Naive B cell (primary cell): ENCODE data around the gene DMBT1. TPM values are rescaled to one million over a fixed set of nuclear protein-coding genes. Genes with fewer than 3 reads are reported as not detected.

Experiments used
- ATAC-seq, 2 donors: fragments of 150-1000 bp; cut with Tn5 transposase; 2 replicates each; pipeline ENCODE4 v1.10.0; 2021; ENCODE audit warnings: low read depth in 2 of 2, mild to moderate bottlenecking in 2 of 2, moderate library complexity in 2 of 2
- DNase-seq: peaks from one replicate; pipeline ENCODE4 v3.0.0; 2022
- H3K27ac Mint-ChIP-seq, 6 donors: one replicate each; pipeline ENCODE4 v1.8.0; 2020 to 2022; ENCODE audit warnings: mild to moderate bottlenecking in 6 of 6, mixed read lengths in 6 of 6, moderate library complexity in 5 of 6, inconsistent platforms in 2 of 6
- H3K27me3 Mint-ChIP-seq, 3 donors: one replicate each; pipeline ENCODE4 v1.8.0; 2021 to 2022; ENCODE audit warnings: mixed read lengths in 3 of 3, mild to moderate bottlenecking in 1 of 3
- H3K36me3 Mint-ChIP-seq, 2 donors: one replicate each; pipeline ENCODE4 v1.8.0; 2020 to 2022; ENCODE audit warnings: mixed read lengths in 2 of 2, inconsistent platforms in 1 of 2, mild to moderate bottlenecking in 1 of 2
- H3K4me1 Mint-ChIP-seq, 3 donors: one replicate each; pipeline ENCODE4 v1.8.0; 2020 to 2022; ENCODE audit warnings: mixed read lengths in 3 of 3, inconsistent platforms in 1 of 3, mild to moderate bottlenecking in 1 of 3, moderate library complexity in 1 of 3
- H3K4me3 Mint-ChIP-seq, 8 donors: one replicate each; pipeline ENCODE4 v1.8.0; 2020 to 2022; ENCODE audit warnings: mild to moderate bottlenecking in 8 of 8, mixed read lengths in 8 of 8, moderate library complexity in 8 of 8, inconsistent platforms in 2 of 8
- H3K9me3 Mint-ChIP-seq, 7 donors: one replicate each; pipeline ENCODE4 v1.8.0; 2020 to 2022; ENCODE audit warnings: mixed read lengths in 7 of 7, mild to moderate bottlenecking in 5 of 7, inconsistent platforms in 2 of 7, moderate library complexity in 1 of 7
- polyA plus RNA-seq, 6 donors: library from polyadenylated mRNA; unstranded; fragments of 300-500 nt; fragmentation: Illumina TruSeq; gene quantifications; one replicate each; pipeline ENCODE4 v1.2.3, GENCODE V29; 2021; ENCODE audit warnings: low read depth in 6 of 6

Gene DMBT1
- polyA plus RNA-seq, 6 donors from 2014 or later, result not detected

DNA sequence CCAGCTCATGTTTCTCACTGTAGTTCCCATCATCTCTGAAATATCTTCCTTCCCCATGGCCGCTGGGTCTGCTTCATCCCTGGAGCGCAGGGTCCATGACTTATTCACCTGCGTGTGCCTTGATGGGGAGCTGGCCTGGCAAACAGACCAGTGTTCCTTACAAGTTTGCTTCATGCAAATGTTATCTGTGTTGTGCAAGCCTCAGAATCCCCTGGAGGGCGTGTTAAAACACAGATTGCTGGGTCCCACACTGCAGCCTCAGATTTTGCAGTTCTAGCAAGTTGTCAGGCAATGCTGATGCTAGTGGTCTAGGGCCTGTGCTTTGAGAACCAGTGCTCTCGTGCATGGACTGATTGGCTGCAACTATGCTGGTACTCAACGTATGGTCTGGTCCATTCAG, 7.2 kb upstream of the DMBT1 start:
- H3K36me3 Mint-ChIP-seq, result peaks cover 0 to 7% of the 10 kb centered on the region in 2 donors
- H3K27me3 Mint-ChIP-seq, result peaks cover 25 to 46% (median 32%) of the 10 kb centered on the region in 3 donors
- H3K4me1 Mint-ChIP-seq, result no peaks in the 10 kb centered on the region
- H3K4me3 Mint-ChIP-seq, result no peak overlapping the region
- peak overlapping the region in 1 of 6 donors; percentile 83 for H3K27ac Mint-ChIP-seq
- DNase-seq, result no peak
- H3K9me3 Mint-ChIP-seq, result peaks cover 0 to 5% (median 4%) of the 10 kb centered on the region in 7 donors
- no peak for ATAC-seq

DNA sequence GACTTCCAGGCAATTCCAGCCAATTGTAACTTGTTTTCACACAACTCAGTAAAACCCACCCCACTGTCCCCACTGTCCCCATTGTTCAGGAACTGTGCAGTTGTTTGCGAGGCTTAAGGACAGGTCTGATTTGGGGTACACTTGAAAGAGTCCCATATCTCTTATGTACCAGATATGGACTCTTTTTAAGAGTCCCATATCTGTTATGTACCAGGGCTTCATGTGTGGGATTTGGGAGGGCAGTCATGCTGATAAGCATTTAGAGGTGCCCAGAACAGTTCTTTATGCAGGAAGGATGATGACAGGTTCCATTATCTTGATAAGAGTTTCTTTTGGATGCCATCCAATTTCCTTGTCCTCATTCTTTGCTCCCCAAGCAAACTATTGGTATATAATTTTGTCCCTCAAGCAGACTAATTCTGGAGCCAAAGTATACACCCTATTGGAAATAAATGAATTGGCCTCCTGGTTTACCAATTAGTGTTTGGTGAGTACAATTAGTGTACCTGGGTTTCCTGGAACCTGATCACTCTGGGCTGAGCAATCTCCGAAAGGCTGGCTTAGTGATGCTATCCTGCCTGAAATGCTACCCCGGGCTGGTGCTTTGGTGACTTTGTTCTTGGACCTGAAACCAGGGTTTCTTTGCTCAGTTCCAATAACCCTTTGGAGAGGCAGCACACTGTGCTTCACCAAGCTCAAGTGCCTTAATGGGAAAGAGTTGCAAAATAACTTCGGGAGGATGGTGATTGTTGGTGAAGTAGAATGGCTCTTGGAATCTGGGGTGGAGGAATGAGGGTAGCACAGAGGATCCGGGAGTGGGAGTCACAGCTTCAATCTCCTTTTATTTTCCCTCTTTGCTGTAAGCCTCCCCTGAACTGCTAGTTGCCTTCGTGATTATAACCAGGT, 6.2 kb upstream of the DMBT1 start:
- Mint-ChIP-seq H3K4me3 (no peak overlapping the region), H3K9me3 (peaks cover 2 to 5% (median 4%) of the 10 kb centered on the region in 7 donors), H3K4me1 (no peaks in the 10 kb centered on the region), H3K27ac (peak overlapping the region in 1 of 6 donors; percentile 43), H3K27me3 (peaks cover 36 to 44% (median 41%) of the 10 kb centered on the region in 3 donors), H3K36me3 (peaks cover 4 to 7% of the 10 kb centered on the region in 2 donors)
- no peak for DNase-seq
- ATAC-seq, result no peak

DNA sequence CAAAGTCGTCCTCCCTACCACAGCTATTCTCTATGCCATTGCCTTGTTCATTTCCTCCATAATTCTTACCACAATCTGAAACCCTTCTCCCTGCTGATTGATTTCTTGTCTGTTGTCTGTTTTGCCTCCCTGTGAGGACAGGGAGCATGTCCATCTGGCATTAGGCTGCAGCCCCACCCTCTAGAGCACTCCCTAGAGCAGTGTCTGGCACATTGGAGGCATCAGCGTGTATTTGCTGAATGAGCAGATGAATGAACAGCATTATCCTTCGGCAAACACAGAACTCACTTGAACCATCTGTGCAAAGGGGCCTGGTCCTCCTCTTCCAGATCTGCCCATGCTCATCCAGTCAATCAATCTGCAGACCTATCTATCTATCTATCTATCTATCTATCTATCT, 5.1 kb upstream of the DMBT1 start:
- DNase-seq (no peak), ATAC-seq (no peak)
- Mint-ChIP-seq H3K27ac (no peak overlapping the region), H3K36me3 (peaks cover 4 to 7% of the 10 kb centered on the region in 2 donors), H3K4me3 (no peak overlapping the region), H3K9me3 (peaks cover 2 to 5% (median 4%) of the 10 kb centered on the region in 7 donors), H3K27me3 (peaks cover 35 to 46% (median 42%) of the 10 kb centered on the region in 3 donors), H3K4me1 (no peaks in the 10 kb centered on the region)

DNA sequence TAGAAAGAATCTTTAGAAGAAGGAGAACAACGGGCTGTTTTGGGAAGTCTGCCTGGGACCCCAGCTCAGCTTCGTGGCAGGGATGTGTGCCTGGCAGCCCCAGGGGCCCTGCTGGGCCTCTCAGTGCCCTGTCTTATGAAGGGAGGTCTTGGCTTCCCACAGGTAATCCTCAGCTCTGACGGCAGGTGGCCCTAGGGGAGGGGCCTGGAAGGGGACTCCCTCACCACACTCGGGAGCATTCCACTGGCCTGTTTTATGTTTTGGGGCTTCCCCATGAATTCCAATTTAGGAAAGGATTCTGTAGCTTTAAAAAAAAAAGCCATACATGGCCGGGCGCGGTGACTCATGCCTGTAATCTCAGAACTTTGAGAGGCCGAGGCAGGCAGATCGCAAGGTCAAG, 3.0 kb upstream of the DMBT1 start:
- Mint-ChIP-seq H3K4me3 (no peak overlapping the region), H3K27ac (no peak overlapping the region), H3K27me3 (peaks cover 47 to 49% (median 49%) of the 10 kb centered on the region in 3 donors), H3K9me3 (peaks cover 2 to 5% (median 4%) of the 10 kb centered on the region in 7 donors), H3K4me1 (no peaks in the 10 kb centered on the region), H3K36me3 (peaks cover 4 to 7% of the 10 kb centered on the region in 2 donors)
- ATAC-seq (no peak), DNase-seq (no peak)

DNA sequence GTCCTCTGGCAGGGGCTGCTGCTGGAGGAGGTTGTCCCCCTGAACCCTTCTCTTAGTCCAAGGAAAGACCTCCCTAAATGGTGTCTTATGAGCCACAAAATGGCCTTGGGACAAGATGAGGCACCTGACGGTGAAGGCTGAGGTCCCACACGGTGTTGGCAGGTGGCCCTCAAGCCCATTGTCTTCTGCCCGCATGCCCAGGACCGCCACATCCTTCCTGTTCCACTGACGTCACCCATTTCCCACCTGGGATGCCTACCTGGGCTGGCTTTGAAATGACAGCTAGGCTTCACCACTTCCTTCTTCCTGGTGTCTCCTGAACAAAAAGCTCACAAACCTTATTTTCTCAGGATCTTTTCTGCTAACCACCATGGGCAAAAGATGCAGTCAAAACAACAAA, 2.1 kb upstream of the DMBT1 start:
- DNase-seq, result no peak
- Mint-ChIP-seq H3K27ac (no peak overlapping the region), H3K36me3 (peaks cover 4 to 7% of the 10 kb centered on the region in 2 donors), H3K27me3 (peaks cover 41 to 53% (median 49%) of the 10 kb centered on the region in 3 donors), H3K4me1 (no peaks in the 10 kb centered on the region), H3K9me3 (peaks cover 2 to 5% (median 4%) of the 10 kb centered on the region in 7 donors), H3K4me3 (no peak overlapping the region)
- no peak for ATAC-seq

DNA sequence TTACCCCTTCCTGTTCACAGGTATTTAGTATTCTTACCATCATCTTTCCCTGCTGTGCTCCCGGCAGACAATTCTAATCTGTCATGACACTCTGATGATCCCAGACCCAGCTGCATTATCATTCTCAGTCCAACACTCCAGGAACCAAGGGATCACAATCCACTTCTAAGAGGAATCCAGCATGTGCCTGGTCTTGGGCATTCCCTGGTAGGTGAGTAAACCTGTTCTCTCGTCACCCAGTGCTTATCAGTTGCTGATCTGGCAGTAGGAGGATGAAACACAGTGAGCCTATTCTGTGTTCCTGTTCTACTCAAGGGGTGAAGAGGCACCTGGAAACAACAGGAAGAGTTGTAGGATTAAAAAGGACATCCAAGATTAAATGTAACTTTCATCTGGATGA, 1.3 kb upstream of the DMBT1 start:
- Mint-ChIP-seq H3K4me3 (no peak overlapping the region), H3K27ac (peak overlapping the region in 1 of 6 donors; percentile 22), H3K4me1 (no peaks in the 10 kb centered on the region), H3K9me3 (peaks cover 2 to 5% (median 4%) of the 10 kb centered on the region in 7 donors), H3K36me3 (peaks cover 4 to 7% of the 10 kb centered on the region in 2 donors), H3K27me3 (peaks cover 45 to 52% (median 49%) of the 10 kb centered on the region in 3 donors)
- ATAC-seq (no peak), DNase-seq (no peak)

DNA sequence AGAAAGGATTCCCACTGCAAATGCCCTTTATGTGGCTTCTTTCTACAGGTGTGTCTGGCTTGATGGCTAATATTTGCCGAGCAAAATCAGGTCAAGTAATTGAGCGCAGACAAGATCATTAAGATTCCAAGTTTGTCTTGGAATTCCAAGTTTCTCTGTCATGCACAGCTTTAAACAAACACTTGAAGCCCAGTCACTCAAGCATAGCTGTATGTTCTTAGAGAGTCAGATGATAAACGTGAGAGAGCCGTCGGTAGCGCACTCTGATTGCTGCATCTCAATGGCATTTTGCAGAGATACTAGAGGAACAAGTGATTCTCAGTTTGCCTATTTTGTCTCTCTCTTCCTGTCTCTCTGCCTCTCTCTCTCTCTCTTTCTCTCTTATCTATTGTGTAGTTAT, 658 bp downstream of the DMBT1 start:
- ATAC-seq (no peak), DNase-seq (no peak)
- no peak overlapping the region for H3K4me3 Mint-ChIP-seq
- no peaks in the 10 kb centered on the region for H3K4me1 Mint-ChIP-seq
- H3K36me3 Mint-ChIP-seq, result peaks cover 3 to 4% of the 10 kb centered on the region in 2 donors
- no peak overlapping the region for H3K27ac Mint-ChIP-seq
- H3K9me3 Mint-ChIP-seq, result peaks cover under 1 to 4% (median 2%) of the 10 kb centered on the region in 7 donors
- H3K27me3 Mint-ChIP-seq, result peaks cover 34 to 48% (median 37%) of the 10 kb centered on the region in 3 donors

DNA sequence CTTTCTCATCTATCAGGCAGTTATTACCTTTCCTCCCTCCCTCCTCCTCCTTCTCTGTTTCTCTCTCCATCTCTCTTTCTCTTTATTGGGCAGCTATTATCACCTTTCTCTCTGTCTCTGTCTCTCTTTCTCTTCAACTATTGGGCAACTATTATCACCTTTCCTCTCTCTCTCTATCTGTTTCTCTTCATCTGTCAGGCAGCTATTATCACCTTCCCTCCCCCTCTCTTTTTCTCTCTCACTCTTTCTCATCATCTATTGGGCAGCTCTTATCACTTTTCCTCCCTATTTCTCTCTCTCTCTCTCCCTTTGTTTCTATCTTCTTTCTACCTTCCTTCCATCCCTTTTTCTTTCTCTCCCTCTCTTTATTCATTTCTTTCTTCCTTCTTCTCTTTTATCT, 1.2 kb downstream of the DMBT1 start:
- no peak overlapping the region for H3K27ac Mint-ChIP-seq
- H3K9me3 Mint-ChIP-seq, result peaks cover 0 to 4% (median 0%) of the 10 kb centered on the region in 7 donors
- ATAC-seq (no peak), DNase-seq (no peak)
- H3K36me3 Mint-ChIP-seq, result peaks cover 0 to 4% of the 10 kb centered on the region in 2 donors
- H3K4me1 Mint-ChIP-seq, result no peaks in the 10 kb centered on the region
- no peak overlapping the region for H3K4me3 Mint-ChIP-seq
- H3K27me3 Mint-ChIP-seq, result peaks cover 28 to 48% (median 32%) of the 10 kb centered on the region in 3 donors

DNA sequence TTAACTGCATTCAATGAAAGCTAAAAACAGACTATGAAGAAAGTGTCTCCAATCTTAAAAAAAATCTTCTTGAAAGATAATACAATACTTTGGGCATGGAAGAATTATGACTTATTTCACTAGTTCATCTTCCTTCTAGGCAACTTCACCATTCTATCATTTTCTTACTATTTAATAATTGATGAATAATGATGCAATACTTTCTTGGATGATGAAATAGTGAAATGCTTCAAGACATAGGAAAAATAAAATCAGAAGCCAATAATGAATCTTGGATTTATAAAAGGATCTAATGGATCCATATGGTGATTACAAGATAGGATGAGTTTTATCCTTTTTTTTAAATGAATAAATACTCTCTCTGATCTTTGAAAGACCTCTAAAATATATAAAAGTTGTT, 4.4 kb downstream of the DMBT1 start:
- Mint-ChIP-seq H3K27me3 (peaks cover 24 to 40% (median 37%) of the 10 kb centered on the region in 3 donors), H3K27ac (no peak overlapping the region), H3K4me3 (no peak overlapping the region), H3K4me1 (no peaks in the 10 kb centered on the region), H3K9me3 (peaks cover 0 to 2% (median 0%) of the 10 kb centered on the region in 7 donors), H3K36me3 (no peaks in the 10 kb centered on the region)
- DNase-seq (no peak), ATAC-seq (no peak)

DNA sequence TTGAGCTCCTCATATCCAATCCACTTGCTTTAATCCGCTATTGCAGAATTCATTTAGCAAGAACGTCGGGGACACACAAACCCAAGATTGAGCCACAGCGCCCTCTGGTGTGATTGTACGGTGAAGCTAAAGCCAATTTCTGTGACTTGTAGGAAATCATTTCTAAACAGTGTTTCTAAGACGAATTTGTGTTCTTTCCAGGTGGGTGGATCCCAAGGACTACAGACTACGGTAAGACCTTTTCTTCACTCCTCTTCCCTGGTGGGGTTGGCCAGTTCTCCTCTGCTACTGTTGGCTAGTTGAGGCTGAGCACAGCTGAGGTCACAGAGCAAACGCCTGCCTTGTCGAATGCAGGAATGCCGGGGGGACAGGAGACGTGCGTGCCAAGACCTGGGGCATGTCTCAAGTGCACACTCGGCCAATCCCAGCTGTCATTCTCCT, 5.2 kb downstream of the DMBT1 start:
- H3K27ac Mint-ChIP-seq, result no peak overlapping the region
- H3K4me3 Mint-ChIP-seq, result no peak overlapping the region
- peaks cover 24 to 37% (median 34%) of the 10 kb centered on the region in 3 donors for H3K27me3 Mint-ChIP-seq
- ATAC-seq, result no peak
- no peaks in the 10 kb centered on the region for H3K36me3 Mint-ChIP-seq
- peaks cover 0 to 2% (median 0%) of the 10 kb centered on the region in 7 donors for H3K9me3 Mint-ChIP-seq
- peak; percentile 31 for DNase-seq
- H3K4me1 Mint-ChIP-seq, result no peaks in the 10 kb centered on the region

DNA sequence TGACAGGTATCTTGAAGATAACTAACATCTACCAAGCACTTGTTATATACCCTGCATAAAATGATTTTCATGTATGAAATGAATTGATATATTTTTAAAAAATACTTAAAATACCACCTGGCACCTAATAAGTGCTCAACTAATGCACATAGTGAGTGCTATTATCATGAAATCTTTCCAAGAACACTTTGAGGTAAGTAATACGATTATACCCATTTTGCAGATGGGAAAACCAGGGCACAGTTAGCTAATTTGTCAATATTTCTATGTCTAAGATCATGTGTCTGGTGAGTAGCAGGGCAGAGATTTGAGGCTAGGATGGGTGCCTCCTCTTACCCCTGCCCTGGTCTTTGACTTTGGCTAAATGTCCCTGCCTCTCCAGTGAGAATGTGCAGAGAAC, 6.1 kb downstream of the DMBT1 start:
- Mint-ChIP-seq H3K4me3 (no peak overlapping the region), H3K9me3 (peaks cover 0 to 2% (median 0%) of the 10 kb centered on the region in 7 donors), H3K27ac (no peak overlapping the region), H3K4me1 (no peaks in the 10 kb centered on the region), H3K27me3 (peaks cover 18 to 31% (median 26%) of the 10 kb centered on the region in 3 donors), H3K36me3 (no peaks in the 10 kb centered on the region)
- DNase-seq (no peak), ATAC-seq (no peak)

DNA sequence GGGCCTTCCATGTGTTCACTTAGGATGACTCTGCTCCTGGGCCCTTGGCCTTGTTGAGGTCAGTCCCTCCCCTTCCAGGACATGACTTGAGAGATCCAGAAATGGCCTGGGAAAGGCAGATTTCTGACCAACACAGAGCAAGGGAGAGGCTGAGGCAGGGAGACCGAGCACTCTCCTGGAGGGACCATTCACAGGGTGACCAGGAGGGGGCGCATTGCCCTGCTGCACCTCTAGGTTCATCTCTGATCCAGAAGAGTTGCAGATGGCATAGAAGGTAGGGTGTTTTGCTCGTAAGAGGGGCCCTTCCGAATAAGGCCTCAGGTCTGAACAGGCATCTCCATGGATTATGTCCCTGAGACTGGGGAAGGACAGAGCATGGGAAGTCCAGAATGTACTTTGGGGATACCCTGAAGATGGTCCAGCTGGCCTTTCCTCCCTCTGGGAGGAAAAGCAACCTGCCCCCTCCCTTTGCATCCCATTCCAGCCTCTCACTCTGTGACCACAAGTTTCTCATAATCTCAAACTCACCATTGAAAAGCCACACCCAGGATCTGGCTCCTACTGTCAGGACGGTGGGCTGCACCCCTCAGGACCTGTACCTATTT, 6.6 kb downstream of the DMBT1 start:
- ATAC-seq, result no peak
- H3K4me3 Mint-ChIP-seq, result no peak overlapping the region
- peaks cover 0 to 2% (median 0%) of the 10 kb centered on the region in 7 donors for H3K9me3 Mint-ChIP-seq
- H3K4me1 Mint-ChIP-seq, result no peaks in the 10 kb centered on the region
- no peak overlapping the region for H3K27ac Mint-ChIP-seq
- peaks cover 13 to 26% (median 20%) of the 10 kb centered on the region in 3 donors for H3K27me3 Mint-ChIP-seq
- no peaks in the 10 kb centered on the region for H3K36me3 Mint-ChIP-seq
- DNase-seq, result peak; percentile 9

DNA sequence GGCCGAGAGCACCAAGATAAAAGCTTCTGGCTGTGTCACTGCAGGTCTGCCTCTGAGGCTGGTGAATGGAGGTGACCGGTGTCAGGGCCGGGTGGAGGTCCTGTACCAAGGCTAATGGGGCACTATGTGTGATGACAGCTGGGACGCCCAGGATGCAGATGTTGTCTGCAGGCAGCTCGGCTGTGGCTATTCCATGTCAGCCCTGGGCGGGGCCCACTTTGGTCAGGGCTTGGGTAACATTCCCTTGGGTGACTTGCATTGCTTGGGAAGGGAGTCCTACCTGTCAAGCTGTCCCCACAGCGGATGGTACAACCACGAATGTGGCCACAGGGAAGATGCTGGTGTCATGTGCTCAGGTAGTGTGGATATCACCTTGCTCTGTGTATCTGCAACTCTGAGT, 8.0 kb downstream of the DMBT1 start:
- Mint-ChIP-seq H3K9me3 (peaks cover 0 to 2% (median 0%) of the 10 kb centered on the region in 7 donors), H3K36me3 (no peaks in the 10 kb centered on the region), H3K4me3 (no peak overlapping the region), H3K27me3 (peaks cover 15 to 22% (median 16%) of the 10 kb centered on the region in 3 donors), H3K4me1 (no peaks in the 10 kb centered on the region), H3K27ac (no peak overlapping the region)
- no peak for ATAC-seq
- no peak for DNase-seq
